ENCODE data around the gene MAP3K6. TPM values are rescaled to one million over a fixed set of nuclear protein-coding genes. Genes with fewer than 3 reads are reported as not detected.
"Not testable (repeated sequence)": the region's sequence is repeated elsewhere in the genome, so short reads cannot be mapped to it uniquely, and the experiment has no call there.

The MAP3K6 gene
- total and polyA plus RNA-seq, 2 donors (not counting 3 experiments of a cell fraction or from before 2014, with no cell fraction given) = 9.9 to 12.4 TPM

GRCh38 chr1:27391511-27392095 is 24.8 kb upstream of the MAP3K6 start:
- TF ChIP-seq POLR2AphosphoS5 (IDR thresholded peaks at IDR 0.05; ENCODE audit: insufficient read depth, low read depth, low read length) (no peak), JUN (IDR thresholded peaks at IDR 0.05; ENCODE audit: borderline replicate concordance, insufficient read depth, insufficient read length, low read depth) (peak; percentile 21)
- Histone ChIP-seq H3K9me1 (replicated peaks; ENCODE audit: control insufficient read depth, extremely low read depth, insufficient read depth, low read length) (no peaks in the 10 kb centered on the region), H3K4me1 (ENCODE audit: control insufficient read depth, extremely low read depth, insufficient read depth, low read length) (peaks cover 21% of the 10 kb centered on the region), H3K79me2 (ENCODE audit: control insufficient read depth, insufficient read depth, low read length) (peaks cover 5% of the 10 kb centered on the region), H3K9me3 (replicated peaks; ENCODE audit: control insufficient read depth, insufficient read depth, low read length) (no peaks in the 10 kb centered on the region), H4K20me1 (replicated peaks; ENCODE audit: control insufficient read depth, extremely low read depth, insufficient read depth, low read length) (no peaks in the 10 kb centered on the region), H3K36me3 (ENCODE audit: control insufficient read depth in 2 of 2, extremely low read depth in 1 of 2, insufficient read depth in 2 of 2, low read length in 2 of 2) (no peaks in the 10 kb centered on the region), H3K9ac (replicated peaks; ENCODE audit: extremely low read depth, insufficient read depth, low read length) (peak overlapping the region; percentile 0), H3K27ac (ENCODE audit: insufficient read depth, low read depth, low read length) (no peak overlapping the region), H3K4me3 (replicated peaks in 1 of 3; ENCODE audit: insufficient read depth in 1 of 3, low read depth in 1 of 3, low read length in 3 of 3) (no peak overlapping the region), H3K27me3 (ENCODE audit: control insufficient read depth in 2 of 2, insufficient read depth in 2 of 2, low read length in 2 of 2) (no peaks in the 10 kb centered on the region), H2AFZ (ENCODE audit: low read depth, low read length) (peak overlapping the region; percentile 87), H3K4me2 (ENCODE audit: insufficient read depth, low read length) (peak overlapping the region; percentile 27)
- POLR2A ChIA-PET = interaction anchor here (1.3 kb wide), 1 partner anchor 26 kb away, joined by 3 read pairs; no protein-coding TSS in a partner anchor
- dilution Hi-C loops (cut with MboI; ENCODE audit: extremely low pct_ligation_motif_present, low sequenced_read_pairs) (no loop called here), intact Hi-C loops (cut with micrococcal nuclease) (loop anchor here (1.0 to 10.0 kb wide), 7 partner anchors 25 to 349 kb away; partner anchors contain the start of genes MAP3K6 and TMEM222)
- FAIRE-seq (no peak), DNase-seq (ENCODE audit: low read depth, low spot score) (peak; percentile 47)
- no TSS peak for BruUV-seq (replicated peaks)
- CTCF ChIA-PET = interaction anchor here (0.7 to 7.4 kb wide), 20 partner anchors 9 to 347 kb away, joined by 3 to 161 read pairs (median 4); partner anchors contain the start of genes CD164L2 and MAP3K6

GRCh38 chr1:27388337-27389005 is 21.7 kb upstream of the MAP3K6 start:
- Histone ChIP-seq H3K27me3 (ENCODE audit: control insufficient read depth in 2 of 2, insufficient read depth in 2 of 2, low read length in 2 of 2) (no peaks in the 10 kb centered on the region), H3K79me2 (ENCODE audit: control insufficient read depth, insufficient read depth, low read length) (peaks cover 5% of the 10 kb centered on the region), H3K9me3 (replicated peaks; ENCODE audit: control insufficient read depth, insufficient read depth, low read length) (no peaks in the 10 kb centered on the region), H3K4me2 (ENCODE audit: insufficient read depth, low read length) (no peak overlapping the region), H3K4me3 (replicated peaks in 1 of 3; ENCODE audit: insufficient read depth in 1 of 3, low read depth in 1 of 3, low read length in 3 of 3) (no peak overlapping the region), H4K20me1 (replicated peaks; ENCODE audit: control insufficient read depth, extremely low read depth, insufficient read depth, low read length) (no peaks in the 10 kb centered on the region), H3K27ac (ENCODE audit: insufficient read depth, low read depth, low read length) (no peak overlapping the region), H3K36me3 (ENCODE audit: control insufficient read depth in 2 of 2, extremely low read depth in 1 of 2, insufficient read depth in 2 of 2, low read length in 2 of 2) (no peaks in the 10 kb centered on the region), H3K4me1 (ENCODE audit: control insufficient read depth, extremely low read depth, insufficient read depth, low read length) (peaks cover 21% of the 10 kb centered on the region), H3K9me1 (replicated peaks; ENCODE audit: control insufficient read depth, extremely low read depth, insufficient read depth, low read length) (no peaks in the 10 kb centered on the region), H3K9ac (replicated peaks; ENCODE audit: extremely low read depth, insufficient read depth, low read length) (no peak overlapping the region), H2AFZ (ENCODE audit: low read depth, low read length) (no peak overlapping the region)
- TF ChIP-seq POLR2A (IDR thresholded peaks at IDR 0.05; ENCODE audit: low read depth, low read length) (no peak), CTCF (IDR thresholded peaks at IDR 0.05; ENCODE audit: extremely low read depth in 1 of 2, insufficient read depth in 1 of 2, low read depth in 1 of 2, low read length in 2 of 2) (peak; percentile 81 to 85)
- dilution Hi-C loops (cut with MboI; ENCODE audit: extremely low pct_ligation_motif_present, low sequenced_read_pairs) = no loop called here
- DNase-seq (ENCODE audit: low read depth, low spot score) = peak; percentile 46
- intact Hi-C loops (cut with micrococcal nuclease) = loop anchor here (1.0 kb wide), 2 partner anchors 31 to 87 kb away; no protein-coding TSS in a partner anchor
- no TSS peak for BruUV-seq (replicated peaks)
- peak; percentile 86 for FAIRE-seq
- CTCF ChIA-PET = interaction anchor here (0.7 to 7.4 kb wide), 14 partner anchors 9 to 344 kb away, joined by 3 to 161 read pairs (median 8); partner anchors contain the start of gene MAP3K6
- POLR2A ChIA-PET = no interaction called here

GRCh38 chr1:27384797-27385196 is 18.0 kb upstream of the MAP3K6 start:
- DNase-seq (ENCODE audit: low read depth, low spot score) = not testable (repeated sequence)

More at GRCh38 chr1:27384797-27385196, 18.0 kb upstream of the MAP3K6 start:
- H3K36me3 ChIP-seq (ENCODE audit: control insufficient read depth in 2 of 2, extremely low read depth in 1 of 2, insufficient read depth in 2 of 2, low read length in 2 of 2); H3K79me2 ChIP-seq (ENCODE audit: control insufficient read depth, insufficient read depth, low read length); BruUV-seq (replicated peaks); H3K27ac ChIP-seq (ENCODE audit: insufficient read depth, low read depth, low read length); H4K20me1 ChIP-seq (replicated peaks; ENCODE audit: control insufficient read depth, extremely low read depth, insufficient read depth, low read length); H3K9me3 ChIP-seq (replicated peaks; ENCODE audit: control insufficient read depth, insufficient read depth, low read length); POLR2A ChIA-PET; dilution Hi-C loops (cut with MboI; ENCODE audit: extremely low pct_ligation_motif_present, low sequenced_read_pairs); H3K4me3 ChIP-seq (replicated peaks in 1 of 3; ENCODE audit: insufficient read depth in 1 of 3, low read depth in 1 of 3, low read length in 3 of 3); H3K4me1 ChIP-seq (ENCODE audit: control insufficient read depth, extremely low read depth, insufficient read depth, low read length); H3K9ac ChIP-seq (replicated peaks; ENCODE audit: extremely low read depth, insufficient read depth, low read length); intact Hi-C loops (cut with micrococcal nuclease); H3K4me2 ChIP-seq (ENCODE audit: insufficient read depth, low read length); H3K27me3 ChIP-seq (ENCODE audit: control insufficient read depth in 2 of 2, insufficient read depth in 2 of 2, low read length in 2 of 2); FAIRE-seq; H2AFZ ChIP-seq (ENCODE audit: low read depth, low read length); H3K9me1 ChIP-seq (replicated peaks; ENCODE audit: control insufficient read depth, extremely low read depth, insufficient read depth, low read length): not testable (repeated sequence)
- CTCF ChIA-PET = interaction anchor here (0.6 to 1.2 kb wide), 5 partner anchors 9 to 84 kb away, joined by 3 to 5 read pairs (median 4); no protein-coding TSS in a partner anchor

All from endothelial cell of umbilical vein (primary cell).